PC-3 (cell line): ENCODE data around the gene P3H2. TPM values are rescaled to one million over a fixed set of nuclear protein-coding genes. Genes with fewer than 3 reads are reported as not detected.

ENCODE experiments used
- ATAC-seq: fragments of 200-7000 bp; cut with Tn5 transposase; 2 replicates; pipeline ENCODE4 v1.9.1; 2020; ENCODE audit warnings: mild to moderate bottlenecking, moderate library complexity
- BruUV-seq: library from RNA; stranded (reverse); fragments of 400-500 nt; replicated peaks from 2 replicates; lab custom pipeline; 2021; lab: Mats Ljungman, UMichigan
- CTCF ChIA-PET: fragments of 300-600 bp; sonication (Branson Sonifier 250); formaldehyde crosslinking; loops from one replicate; lab custom pipeline; 2022; ENCODE audit warnings: antibody characterized with exemption; lab: Charles Lee
- POLR2A ChIA-PET: fragments of 300-600 bp; sonication (Branson Sonifier 250); formaldehyde crosslinking; loops from one replicate; lab custom pipeline; 2022; ENCODE audit warnings: antibody characterized with exemption; ENCODE audit not compliant: unreplicated experiment; lab: Charles Lee
- DNase-seq: peaks from one replicate; pipeline ENCODE4 v3.0.0-alpha.2; 2015
- H2AFZ ChIP-seq: fragments of 300-600 bp; sonication (generic); 2 replicates; pipeline ENCODE4 v1.6.0; 2016; ENCODE audit warnings: antibody characterized with exemption, low read length
- H3F3A ChIP-seq: fragments of 300-600 bp; sonication (generic); one replicate; pipeline ENCODE4 v1.6.0; 2017; ENCODE audit warnings: antibody characterized with exemption, low read length, control low read depth, mild to moderate bottlenecking; ENCODE audit not compliant: unreplicated experiment
- H3K27ac ChIP-seq: fragments of 300-600 bp; sonication (generic); 2 replicates; pipeline ENCODE4 v1.5.1; 2016; ENCODE audit warnings: mild to moderate bottlenecking, low read length
- H3K27me3 ChIP-seq: fragments of 300-600 bp; sonication (generic); 2 replicates; pipeline ENCODE4 v1.6.1; 2016; ENCODE audit warnings: low read length, mixed read lengths
- H3K36me3 ChIP-seq: fragments of 300-600 bp; sonication (generic); 2 replicates; pipeline ENCODE4 v1.6.1; 2016; ENCODE audit warnings: low read depth, mixed run types, low read length, mixed read lengths
- H3K4me1 ChIP-seq: fragments of 300-600 bp; sonication (generic); 2 replicates; pipeline ENCODE4 v1.5.1; 2016; ENCODE audit warnings: low read length; ENCODE audit not compliant: insufficient read depth
- H3K4me2 ChIP-seq: fragments of 300-600 bp; sonication (generic); 2 replicates; pipeline ENCODE4 v1.6.0; 2016; ENCODE audit warnings: low read length
- H3K4me3 ChIP-seq: fragments of 300-600 bp; sonication (generic); 2 replicates; pipeline ENCODE4 v1.5.1; 2016; ENCODE audit warnings: mild to moderate bottlenecking, low read length, mixed read lengths
- H3K79me2 ChIP-seq: fragments of 300-600 bp; sonication (generic); 2 replicates; pipeline ENCODE4 v1.6.1; 2017; ENCODE audit warnings: low read length, mixed read lengths
- H3K9ac ChIP-seq: fragments of 300-600 bp; sonication (generic); 2 replicates; pipeline ENCODE4 v1.6.0; 2016; ENCODE audit warnings: mild to moderate bottlenecking, low read length
- H3K9me2 ChIP-seq: fragments of 300-600 bp; sonication (generic); replicated peaks from 2 replicates; pipeline ENCODE4 v1.6.1; 2016; ENCODE audit warnings: mixed run types, low read length, mixed read lengths
- H3K9me3 ChIP-seq: fragments of 300-600 bp; sonication (generic); 2 replicates; pipeline ENCODE4 v1.6.1; 2016; ENCODE audit warnings: low read length, mixed read lengths
- H4K20me1 ChIP-seq: fragments of 300-600 bp; sonication (generic); 2 replicates; pipeline ENCODE4 v1.6.1; 2016; ENCODE audit warnings: low read length, mixed read lengths
- EZH2 ChIP-seq: fragments of 300-600 bp; sonication (generic); IDR thresholded peaks from one replicate; pipeline ENCODE4 v1.6.1; 2017; ENCODE audit warnings: antibody characterized with exemption, mild to moderate bottlenecking, low read length; ENCODE audit not compliant: unreplicated experiment
- EZH2phosphoT487 ChIP-seq: fragments of 300-600 bp; sonication (generic); IDR thresholded peaks from 2 replicates; pipeline ENCODE4 v1.6.1; 2018; ENCODE audit warnings: mild to moderate bottlenecking, antibody characterized with exemption, low read length, borderline replicate concordance
- intact Hi-C: fragments of 100-400 bp; cut with micrococcal nuclease; formaldehyde crosslinking; loops from 2 replicates; pipeline ENCODE4 v1.9.0; 2023
- total RNA-seq: library from RNA; depleted of rRNA; stranded (reverse); fragments of >200 nt; gene quantifications from 2 replicates; pipeline ENCODE4 v1.2.3, GENCODE V29; 2014
- TF ChIP-seq, protein P1 (sequence below): fragments of 300-600 bp; sonication (generic); conservative IDR thresholded peaks from 2 replicates; pipeline ENCODE4 v1.5.1; 2017; ENCODE audit warnings: antibody characterized with exemption, low read depth, mild to moderate bottlenecking, low read length

P3H2 gene
- total RNA-seq, 1 experiment from 2014 or later, result 4.5 TPM

DNA sequence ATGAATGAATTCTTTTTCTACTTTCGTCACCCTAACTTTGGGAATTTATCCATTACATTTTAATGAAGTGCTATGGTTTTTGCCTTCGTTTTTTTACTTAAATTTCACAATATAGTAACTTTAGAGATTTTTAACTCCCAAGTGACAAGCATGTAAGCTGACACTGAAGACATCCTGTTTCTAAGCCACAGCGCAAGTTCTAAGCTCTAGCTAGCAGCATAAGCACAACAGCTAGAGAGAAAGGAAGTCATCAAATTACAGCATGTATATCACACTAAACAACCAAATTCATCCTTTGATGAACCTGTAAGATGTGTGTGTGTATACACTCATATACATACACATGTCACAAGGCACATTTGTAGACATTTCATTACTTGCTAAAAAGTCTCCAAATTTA is 119.3 kb downstream of the P3H2 start:
- Histone ChIP-seq H3K4me2 (no peak overlapping the region), H3K4me1 (peaks cover 36% of the 10 kb centered on the region), H2AFZ (no peak overlapping the region), H3F3A (no peaks in the 10 kb centered on the region), H3K36me3 (no peaks in the 10 kb centered on the region), H3K79me2 (no peaks in the 10 kb centered on the region), H3K9me3 (no peaks in the 10 kb centered on the region), H3K4me3 (no peak overlapping the region), H3K27ac (no peak overlapping the region), H4K20me1 (no peaks in the 10 kb centered on the region), H3K9ac (no peak overlapping the region), H3K27me3 (no peaks in the 10 kb centered on the region), H3K9me2 (no peaks in the 10 kb centered on the region)
- no peak for DNase-seq
- intact Hi-C loops, result no loop called here
- ChIA-PET POLR2A (no interaction called here), CTCF (no interaction called here)
- no peak for ATAC-seq
- no TSS peak for BruUV-seq
- TF ChIP-seq EZH2phosphoT487 (no peak), EZH2 (no peak)
- TF ChIP-seq, protein P1, sequence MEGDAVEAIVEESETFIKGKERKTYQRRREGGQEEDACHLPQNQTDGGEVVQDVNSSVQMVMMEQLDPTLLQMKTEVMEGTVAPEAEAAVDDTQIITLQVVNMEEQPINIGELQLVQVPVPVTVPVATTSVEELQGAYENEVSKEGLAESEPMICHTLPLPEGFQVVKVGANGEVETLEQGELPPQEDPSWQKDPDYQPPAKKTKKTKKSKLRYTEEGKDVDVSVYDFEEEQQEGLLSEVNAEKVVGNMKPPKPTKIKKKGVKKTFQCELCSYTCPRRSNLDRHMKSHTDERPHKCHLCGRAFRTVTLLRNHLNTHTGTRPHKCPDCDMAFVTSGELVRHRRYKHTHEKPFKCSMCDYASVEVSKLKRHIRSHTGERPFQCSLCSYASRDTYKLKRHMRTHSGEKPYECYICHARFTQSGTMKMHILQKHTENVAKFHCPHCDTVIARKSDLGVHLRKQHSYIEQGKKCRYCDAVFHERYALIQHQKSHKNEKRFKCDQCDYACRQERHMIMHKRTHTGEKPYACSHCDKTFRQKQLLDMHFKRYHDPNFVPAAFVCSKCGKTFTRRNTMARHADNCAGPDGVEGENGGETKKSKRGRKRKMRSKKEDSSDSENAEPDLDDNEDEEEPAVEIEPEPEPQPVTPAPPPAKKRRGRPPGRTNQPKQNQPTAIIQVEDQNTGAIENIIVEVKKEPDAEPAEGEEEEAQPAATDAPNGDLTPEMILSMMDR, result no peak

DNA sequence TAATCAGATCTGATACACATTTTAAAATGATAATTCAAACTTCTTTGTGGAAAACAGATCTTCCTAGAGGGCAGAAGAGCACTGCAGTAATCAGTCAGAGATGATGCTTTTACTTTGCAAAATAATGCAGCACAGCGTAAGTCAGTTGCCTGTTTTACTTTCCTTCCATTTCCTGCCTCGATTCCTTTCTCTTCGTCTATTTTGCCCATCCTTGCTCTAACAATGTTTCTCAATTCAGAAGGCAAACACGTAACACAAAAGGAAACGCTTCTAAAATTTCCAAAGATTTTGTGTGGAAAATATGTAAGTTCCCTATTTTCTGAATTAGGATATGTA is 119.9 kb downstream of the P3H2 start:
- no peak overlapping the region for H3K27ac ChIP-seq
- H3K4me1 ChIP-seq, result peaks cover 35% of the 10 kb centered on the region
- no peak overlapping the region for H2AFZ ChIP-seq
- no peaks in the 10 kb centered on the region for H3K36me3 ChIP-seq
- no peaks in the 10 kb centered on the region for H3K27me3 ChIP-seq
- BruUV-seq, result no TSS peak
- ChIA-PET POLR2A (no interaction called here), CTCF (no interaction called here)
- no peak for DNase-seq
- H3K9ac ChIP-seq, result no peak overlapping the region
- no peaks in the 10 kb centered on the region for H4K20me1 ChIP-seq
- H3K4me3 ChIP-seq, result no peak overlapping the region
- H3K9me3 ChIP-seq, result no peaks in the 10 kb centered on the region
- H3K79me2 ChIP-seq, result no peaks in the 10 kb centered on the region
- no peaks in the 10 kb centered on the region for H3K9me2 ChIP-seq
- TF ChIP-seq EZH2phosphoT487 (no peak), EZH2 (no peak)
- TF ChIP-seq, protein P1, result no peak
- H3K4me2 ChIP-seq, result no peak overlapping the region
- no peak for ATAC-seq
- intact Hi-C loops, result no loop called here
- H3F3A ChIP-seq, result no peaks in the 10 kb centered on the region

- Histone ChIP-seq H3K79me2 (no peaks in the 10 kb centered on the region), H3K36me3 (no peaks in the 10 kb centered on the region), H3K4me2 (no peak overlapping the region), H3K4me3 (no peak overlapping the region), H3K9me3 (no peaks in the 10 kb centered on the region), H3K27ac (no peak overlapping the region), H3K4me1 (peaks cover 30% of the 10 kb centered on the region), H2AFZ (no peak overlapping the region), H3K9me2 (no peaks in the 10 kb centered on the region), H3K9ac (no peak overlapping the region), H4K20me1 (no peaks in the 10 kb centered on the region), H3K27me3 (no peaks in the 10 kb centered on the region), H3F3A (no peaks in the 10 kb centered on the region)
- ChIA-PET POLR2A (no interaction called here), CTCF (no interaction called here)
- TF ChIP-seq EZH2phosphoT487, result no peak
- TF ChIP-seq, protein P1, result no peak
- no peak for TF ChIP-seq EZH2
- DNase-seq (no peak), ATAC-seq (no peak)
- BruUV-seq, result no TSS peak
- intact Hi-C loops, result no loop called here
Observed at GRCh38 chr3:190000187-190000860, 120.4 kb downstream of the P3H2 start.
